Neural cell (in vitro differentiated cells): Measurements from ENCODE around the gene JAGN1. TPM values are rescaled to one million over a fixed set of nuclear protein-coding genes. Genes with fewer than 3 reads are reported as not detected.

Source experiments
- H2AFZ ChIP-seq: fragments of 200-600, 300-800 bp; sonication (generic), shearing (Covaris generic); 2 replicates; pipeline ENCODE4 v1.6.0; 2014; ENCODE audit warnings: low read depth, mild to moderate bottlenecking, antibody characterized with exemption, low read length, moderate library complexity
- H3F3A ChIP-seq: fragments of 200-600 bp; shearing (Covaris generic); 2 replicates; pipeline ENCODE4 v1.6.1; 2016; ENCODE audit warnings: mild to moderate bottlenecking, moderate library complexity, mixed read lengths, antibody characterized with exemption, low read length; ENCODE audit not compliant: insufficient read depth, poor library complexity, severe bottlenecking
- H3K27ac ChIP-seq: fragments of 200-600, 300-800 bp; sonication (generic), shearing (Covaris generic); 2 replicates; pipeline ENCODE4 v1.5.1; 2014; ENCODE audit warnings: mild to moderate bottlenecking, low read length, moderate library complexity
- H3K27me3 ChIP-seq: fragments of 300-800, 200-600 bp; sonication (generic), shearing (Covaris generic); 2 replicates; pipeline ENCODE4 v1.6.0; 2014; ENCODE audit warnings: mild to moderate bottlenecking, low read depth, low read length, moderate library complexity; ENCODE audit not compliant: insufficient read depth
- H3K36me3 ChIP-seq: fragments of 300-800, 200-600 bp; sonication (generic), shearing (Covaris generic); 2 replicates; pipeline ENCODE4 v1.5.1; 2014; ENCODE audit warnings: mild to moderate bottlenecking, antibody characterized with exemption, low read length, moderate library complexity; ENCODE audit not compliant: insufficient read depth
- H3K4me2 ChIP-seq: fragments of 300-800, 200-600 bp; sonication (generic), shearing (Covaris generic); 2 replicates; pipeline ENCODE4 v1.6.0; 2014; ENCODE audit warnings: mild to moderate bottlenecking, low read length
- H3K4me3 ChIP-seq: fragments of 300-800, 200-600 bp; sonication (generic), shearing (Covaris generic); 2 replicates; pipeline ENCODE4 v1.5.1; 2014; ENCODE audit warnings: mild to moderate bottlenecking, low read length, moderate library complexity
- H3K79me2 ChIP-seq: fragments of 200-600 bp; shearing (Covaris generic); replicated peaks from 2 replicates; pipeline ENCODE4 v1.6.0; 2014; ENCODE audit warnings: mild to moderate bottlenecking, low read length, moderate library complexity; ENCODE audit not compliant: insufficient read depth
- H3K9ac ChIP-seq: fragments of 300-800, 200-600 bp; sonication (generic), shearing (Covaris generic); 2 replicates; pipeline ENCODE4 v1.6.1; 2016; ENCODE audit warnings: mild to moderate bottlenecking, low read length, mixed read lengths
- H3K9me2 ChIP-seq: fragments of 200-600 bp; shearing (Covaris generic); 2 replicates; pipeline ENCODE4 v1.6.1; 2016; ENCODE audit warnings: mild to moderate bottlenecking, low read length, mixed read lengths; ENCODE audit not compliant: insufficient read depth
- H3K9me3 ChIP-seq: fragments of 200-600, 300-800 bp; sonication (generic), shearing (Covaris generic); 2 replicates; pipeline ENCODE4 v1.6.1; 2016; ENCODE audit warnings: mild to moderate bottlenecking, mixed run types, low read length, moderate library complexity, mixed read lengths
- H4K20me1 ChIP-seq: fragments of 200-600 bp; shearing (Covaris generic); 2 replicates; pipeline ENCODE4 v1.6.1; 2016; ENCODE audit warnings: mild to moderate bottlenecking, mixed run types; ENCODE audit not compliant: insufficient read depth
- CTCF ChIP-seq: fragments of 450-650 bp; IDR thresholded peaks from 2 replicates; pipeline ENCODE4 v1.5.1; 2014; ENCODE audit warnings: antibody characterized with exemption, mild to moderate bottlenecking, moderate library complexity; ENCODE audit not compliant: poor library complexity, severe bottlenecking
- EP300 ChIP-seq: fragments of 450-650 bp; conservative IDR thresholded peaks from 2 replicates; pipeline ENCODE4 v1.6.1; 2014; ENCODE audit warnings: antibody characterized with exemption, mild to moderate bottlenecking, moderate library complexity; ENCODE audit not compliant: poor library complexity, severe bottlenecking
- EZH2 ChIP-seq: fragments of 200-600, 300-800 bp; shearing (Covaris generic), sonication (generic); IDR thresholded peaks from 2 replicates; pipeline ENCODE4 v1.6.1; 2014; ENCODE audit warnings: antibody characterized with exemption, low read length, borderline replicate concordance, mild to moderate bottlenecking; ENCODE audit not compliant: insufficient read depth, poor library complexity, severe bottlenecking
- MXI1 ChIP-seq: fragments of 450-650 bp; conservative IDR thresholded peaks from 2 replicates; pipeline ENCODE4 v1.6.1; 2014; ENCODE audit warnings: antibody characterized with exemption, mild to moderate bottlenecking; ENCODE audit not compliant: poor library complexity, severe bottlenecking
- POLR2AphosphoS5 ChIP-seq: IDR thresholded peaks from 2 replicates; pipeline ENCODE4 v1.6.1; 2012
- RAD21 ChIP-seq: fragments of 450-650 bp; conservative IDR thresholded peaks from 2 replicates; pipeline ENCODE4 v1.6.1; 2014; ENCODE audit warnings: antibody characterized with exemption, mild to moderate bottlenecking, moderate library complexity
- REST ChIP-seq: IDR thresholded peaks from 2 replicates; pipeline ENCODE4 v1.6.1; 2012; ENCODE audit warnings: borderline replicate concordance
- SMC3 ChIP-seq: fragments of 450-650 bp; conservative IDR thresholded peaks from 2 replicates; pipeline ENCODE4 v1.6.1; 2014; ENCODE audit warnings: antibody characterized with exemption, mild to moderate bottlenecking, moderate library complexity; ENCODE audit not compliant: poor library complexity
- TAF1 ChIP-seq: IDR thresholded peaks from 2 replicates; pipeline ENCODE4 v1.6.1; 2012; ENCODE audit warnings: low read depth
- polyA plus RNA-seq: library from polyadenylated mRNA; depleted of rRNA; stranded (reverse); fragments of >200 nt; gene quantifications from 2 replicates; pipeline ENCODE4 v1.2.3, GENCODE V29; 2014

The JAGN1 gene
- polyA plus RNA-seq, 1 donor from 2014 or later, result 26.5 TPM

- H3K4me2 ChIP-seq, result no peak overlapping the region
- no peaks in the 10 kb centered on the region for H4K20me1 ChIP-seq
- no peak overlapping the region for H3K4me3 ChIP-seq
- no peak overlapping the region for H3K27ac ChIP-seq
- no peaks in the 10 kb centered on the region for H3K79me2 ChIP-seq
- no peak overlapping the region for H3K9ac ChIP-seq
- TF ChIP-seq TAF1, result no peak
- no peak for TF ChIP-seq MXI1
- no peak for TF ChIP-seq CTCF
- no peak for TF ChIP-seq EP300
- TF ChIP-seq REST, result no peak
- TF ChIP-seq SMC3, result no peak
- TF ChIP-seq RAD21, result no peak
- TF ChIP-seq POLR2AphosphoS5, result no peak
- TF ChIP-seq EZH2, result no peak
- H2AFZ ChIP-seq, result no peak overlapping the region
- H3K9me2 ChIP-seq, result no peaks in the 10 kb centered on the region
- no peaks in the 10 kb centered on the region for H3K9me3 ChIP-seq
- no peaks in the 10 kb centered on the region for H3K36me3 ChIP-seq
- H3K27me3 ChIP-seq, result no peaks in the 10 kb centered on the region
- no peaks in the 10 kb centered on the region for H3F3A ChIP-seq
These were observed 17.9 kb downstream of the JAGN1 start for GRCh38 chr3:9908286-9908685.

GRCh38 chr3:9909221-9910013 is 19.0 kb downstream of the JAGN1 start:
- TF ChIP-seq CTCF (no peak), TAF1 (no peak), REST (no peak), MXI1 (no peak), EP300 (no peak), SMC3 (no peak), EZH2 (no peak), POLR2AphosphoS5 (no peak)
- Histone ChIP-seq H3K9me2 (no peaks in the 10 kb centered on the region), H3K36me3 (no peaks in the 10 kb centered on the region), H3K4me2 (no peak overlapping the region), H3K79me2 (no peaks in the 10 kb centered on the region), H3F3A (no peaks in the 10 kb centered on the region), H3K4me3 (no peak overlapping the region), H3K9me3 (no peaks in the 10 kb centered on the region), H4K20me1 (no peaks in the 10 kb centered on the region), H2AFZ (no peak overlapping the region), H3K27ac (no peak overlapping the region), H3K9ac (no peak overlapping the region), H3K27me3 (peaks cover 2% of the 10 kb centered on the region)
